Glomerular visceral epithelial cell (primary cell): ENCODE results near the gene SLC4A4.

Experiments used
- DNase-seq: peaks from one replicate; pipeline ENCODE4 v3.0.0-alpha.2; 2016; ENCODE audit errors: extremely low spot score

SLC4A4 gene

GRCh38 chr4:71538528-71538927 is 199.7 kb downstream of the SLC4A4 start:
- no peak for DNase-seq

- no peak for DNase-seq
Measured at GRCh38 chr4:71540749-71541269, 202.0 kb downstream of the SLC4A4 start.

- DNase-seq = no peak
Measured at GRCh38 chr4:71541541-71541940, 202.7 kb downstream of the SLC4A4 start.

GRCh38 chr4:71545168-71545567 is 206.3 kb downstream of the SLC4A4 start:
- DNase-seq = no peak

GRCh38 chr4:71549516-71550160 is 210.8 kb downstream of the SLC4A4 start:
- no peak for DNase-seq

GRCh38 chr4:71550220-71551165 is 211.7 kb downstream of the SLC4A4 start:
- peak; percentile 55 for DNase-seq

GRCh38 chr4:71553605-71554004 is 214.8 kb downstream of the SLC4A4 start:
- DNase-seq = peak; percentile 39

- DNase-seq = no peak
Measured at GRCh38 chr4:71554025-71554424, 215.2 kb downstream of the SLC4A4 start.

- DNase-seq = no peak
Measured at GRCh38 chr4:71558248-71558647, 219.4 kb downstream of the SLC4A4 start.

GRCh38 chr4:71559957-71560571 is 221.2 kb downstream of the SLC4A4 start:
- peak; percentile 40 for DNase-seq

- DNase-seq = no peak
Measured at GRCh38 chr4:71564775-71565174, 226.0 kb downstream of the SLC4A4 start.

- DNase-seq = no peak
Measured at GRCh38 chr4:71566856-71567255, 228.0 kb downstream of the SLC4A4 start.

GRCh38 chr4:71568131-71568530 is 229.3 kb downstream of the SLC4A4 start:
- DNase-seq = no peak

GRCh38 chr4:71570492-71570891 is 231.7 kb downstream of the SLC4A4 start:
- no peak for DNase-seq

- DNase-seq = no peak
Measured at GRCh38 chr4:71571346-71571745, 232.5 kb downstream of the SLC4A4 start.

GRCh38 chr4:71583971-71584370 is 245.2 kb downstream of the SLC4A4 start:
- no peak for DNase-seq

GRCh38 chr4:71584585-71584984 is 245.8 kb downstream of the SLC4A4 start:
- DNase-seq = no peak

- DNase-seq = no peak
Measured at GRCh38 chr4:71586087-71586763, 247.4 kb downstream of the SLC4A4 start.

GRCh38 chr4:71587995-71588394 is 249.2 kb downstream of the SLC4A4 start:
- no peak for DNase-seq

- DNase-seq = no peak
Measured at GRCh38 chr4:71592793-71593192, 254.0 kb downstream of the SLC4A4 start.

- no peak for DNase-seq
Measured at GRCh38 chr4:71593311-71593710, 254.5 kb downstream of the SLC4A4 start.
